Activated naive CD4-positive, alpha-beta T cell treated with anti-CD3 and anti-CD28 coated beads, Interleukin-2, amount 10 ng/mL, durations not matched to agents 7 days and 5 days (primary cell): Measurements from ENCODE around the gene IFNA7.

Experiments
- CTCF ChIA-PET: fragments of 350-600 bp; sonication (Branson Sonifier 250); formaldehyde crosslinking; loops from one replicate; lab custom pipeline; 2021; ENCODE audit warnings: antibody characterized with exemption; lab: Charles Lee
- DNase-seq: peaks from one replicate; pipeline ENCODE4 v3.0.0-alpha.2; 2020
- H3K27ac Mint-ChIP-seq: one replicate; pipeline ENCODE4 v1.8.0; 2021; ENCODE audit warnings: mild to moderate bottlenecking, moderate library complexity, mixed read lengths
- H3K27me3 Mint-ChIP-seq: one replicate; pipeline ENCODE4 v1.8.0; 2021; ENCODE audit warnings: mild to moderate bottlenecking, mixed read lengths
- H3K36me3 Mint-ChIP-seq: one replicate; pipeline ENCODE4 v1.8.0; 2021; ENCODE audit warnings: mixed read lengths
- H3K4me1 Mint-ChIP-seq: one replicate; pipeline ENCODE4 v1.8.0; 2021; ENCODE audit warnings: mixed read lengths
- H3K4me3 Mint-ChIP-seq: one replicate; pipeline ENCODE4 v1.8.0; 2021; ENCODE audit warnings: mild to moderate bottlenecking, moderate library complexity, mixed read lengths
- H3K9me3 Mint-ChIP-seq: one replicate; pipeline ENCODE4 v1.8.0; 2021; ENCODE audit warnings: mixed read lengths

The IFNA7 gene

GRCh38 chr9:21155501-21155900 is 46.5 kb downstream of the IFNA7 start:
- CTCF ChIA-PET, result no interaction called here
- Mint-ChIP-seq H3K36me3 (peaks cover 7% of the 10 kb centered on the region), H3K27ac (no peak overlapping the region), H3K27me3 (peaks cover 18% of the 10 kb centered on the region), H3K9me3 (peaks cover 2% of the 10 kb centered on the region), H3K4me3 (no peak overlapping the region), H3K4me1 (peaks cover 33% of the 10 kb centered on the region)
- no peak for DNase-seq

GRCh38 chr9:21154018-21154608 is 47.9 kb downstream of the IFNA7 start:
- DNase-seq, result peak; percentile 40
- peaks cover 9% of the 10 kb centered on the region for H3K36me3 Mint-ChIP-seq
- CTCF ChIA-PET, result interaction anchor here (0.7 to 1.6 kb wide), 10 partner anchors 27 to 645 kb away, joined by 3 to 10 read pairs (median 3); no protein-coding TSS in a partner anchor
- peaks cover 2% of the 10 kb centered on the region for H3K9me3 Mint-ChIP-seq
- H3K27me3 Mint-ChIP-seq, result peaks cover 31% of the 10 kb centered on the region
- no peak overlapping the region for H3K27ac Mint-ChIP-seq
- peaks cover 22% of the 10 kb centered on the region for H3K4me1 Mint-ChIP-seq
- H3K4me3 Mint-ChIP-seq, result no peak overlapping the region

GRCh38 chr9:21153336-21154017 is 48.5 kb downstream of the IFNA7 start:
- peaks cover 17% of the 10 kb centered on the region for H3K4me1 Mint-ChIP-seq
- peaks cover 31% of the 10 kb centered on the region for H3K27me3 Mint-ChIP-seq
- H3K9me3 Mint-ChIP-seq, result peaks cover 3% of the 10 kb centered on the region
- no peak overlapping the region for H3K27ac Mint-ChIP-seq
- CTCF ChIA-PET, result interaction anchor here (0.7 to 1.6 kb wide), 9 partner anchors 27 to 646 kb away, joined by 3 to 10 read pairs (median 3); no protein-coding TSS in a partner anchor
- DNase-seq, result no peak
- H3K36me3 Mint-ChIP-seq, result peaks cover 7% of the 10 kb centered on the region
- H3K4me3 Mint-ChIP-seq, result no peak overlapping the region
